AG04450 (cell line): ENCODE measurements around the gene HIC1. TPM values are rescaled to one million over a fixed set of nuclear protein-coding genes. Genes with fewer than 3 reads are reported as not detected.

Source experiments
- CTCF ChIA-PET: fragments of 300-600, 350-600 bp; formaldehyde crosslinking; extraction: SDS; loops from one replicate; lab custom pipeline; 2022; ENCODE audit warnings: antibody characterized with exemption, inconsistent platforms; lab: Charles Lee
- POLR2A ChIA-PET: fragments of 350-600 bp; formaldehyde crosslinking; extraction: SDS; loops from one replicate; lab custom pipeline; 2021; ENCODE audit warnings: antibody characterized with exemption, inconsistent platforms; lab: Yijun Ruan, JAX
- DNase-seq: peaks from one replicate; pipeline ENCODE4 v3.0.0-alpha.2; 2011; ENCODE audit warnings: low read depth, low spot score
- H3K27ac ChIP-seq: one replicate; pipeline ENCODE4 v1.5.1; 2012; ENCODE audit warnings: low read depth, low read length, control low read depth
- H3K27me3 ChIP-seq: one replicate; pipeline ENCODE4 v1.6.0; 2012; ENCODE audit warnings: low read length; ENCODE audit not compliant: control insufficient read depth, insufficient read depth
- H3K4me3 ChIP-seq: 2 replicates; pipeline ENCODE4 v1.5.1; 2011; ENCODE audit warnings: mild to moderate bottlenecking, low read depth, low read length, control low read depth
- H3K9me3 ChIP-seq: 2 replicates; pipeline ENCODE4 v1.5.1; 2012; ENCODE audit warnings: low read length; ENCODE audit not compliant: control insufficient read depth, insufficient read depth
- CTCF ChIP-seq: IDR thresholded peaks from 2 replicates; pipeline ENCODE4 v1.5.1; 2011; ENCODE audit warnings: low read depth, low read length, control low read depth, inconsistent platforms
- polyA plus RNA-seq: library from polyadenylated mRNA; depleted of rRNA; stranded (reverse); fragments of >200 nt; gene quantifications from 2 replicates; pipeline ENCODE4 v1.2.3, GENCODE V29; 2011

The HIC1 gene
- polyA plus RNA-seq, 1 experiment: 12.7 TPM

DNA sequence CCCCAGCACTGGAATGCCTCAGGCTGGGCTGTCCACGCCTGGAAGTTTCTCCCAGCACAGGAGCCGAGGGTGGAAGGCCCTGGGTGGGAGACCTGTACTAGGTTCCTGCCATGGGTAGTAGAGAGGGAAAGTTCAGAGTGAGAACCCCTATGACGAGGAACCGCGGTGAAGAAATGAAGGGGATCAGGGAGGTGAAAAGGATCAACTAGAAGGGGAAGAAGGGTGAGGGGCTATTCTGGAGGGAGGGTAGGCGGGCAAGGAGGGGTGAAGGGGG lies 5.4 kb downstream of the HIC1 start:
- Histone ChIP-seq H3K27ac (peak overlapping the region; percentile 57), H3K27me3 (no peaks in the 10 kb centered on the region), H3K4me3 (peak overlapping the region; percentile 7; the same call in 1 of the 2 replicates), H3K9me3 (peaks cover 6% of the 10 kb centered on the region; the same call in 1 of the 2 replicates)
- ChIA-PET CTCF (interaction anchor here (0.8 to 3.8 kb wide), 2 partner anchors 185 to 222 kb away, joined by 4 to 34 read pairs; no protein-coding TSS in a partner anchor), POLR2A (interaction anchor here (0.6 kb wide), 1 partner anchor 56 kb away, joined by 4 read pairs; no protein-coding TSS in a partner anchor)
- TF ChIP-seq CTCF: no peak
- no peak for DNase-seq

DNA sequence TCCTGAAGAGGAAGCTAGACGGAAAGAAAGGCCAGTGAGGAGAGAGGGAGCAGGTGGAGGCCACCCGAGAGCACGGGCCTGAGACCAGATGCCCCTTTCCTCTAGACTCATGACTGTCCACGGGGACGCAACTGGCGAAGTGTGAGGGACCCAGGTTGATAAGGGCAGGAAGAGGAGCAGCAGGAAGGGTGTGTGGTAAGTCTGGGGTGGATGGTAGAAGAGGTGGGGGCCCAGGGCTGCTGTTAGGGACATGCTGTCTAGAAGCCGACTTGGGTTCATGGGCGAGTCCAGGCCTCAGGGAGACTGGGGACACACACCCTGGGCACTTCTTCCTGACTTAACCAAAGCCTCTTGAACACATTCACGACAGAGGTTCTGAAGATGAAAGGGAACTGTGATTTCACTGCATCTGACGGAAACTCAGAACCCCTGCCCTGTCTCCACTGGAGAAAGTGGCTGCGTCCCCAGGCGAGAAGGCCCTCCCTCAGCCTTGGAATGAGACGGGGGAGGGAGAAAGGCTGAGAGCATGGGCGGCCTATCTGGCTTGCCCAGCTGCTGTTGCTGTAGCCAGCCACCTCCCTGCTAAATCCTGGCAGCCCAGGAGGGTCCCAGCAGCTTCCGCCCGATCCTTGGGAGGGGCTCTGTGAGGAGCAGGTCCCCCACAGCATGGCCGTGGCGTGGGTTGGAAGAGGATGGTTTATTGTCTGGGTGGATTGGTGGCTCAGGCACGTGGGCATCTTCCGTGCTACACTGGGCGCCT lies 6.0 kb downstream of the HIC1 start:
- no peak for TF ChIP-seq CTCF
- ChIA-PET CTCF (interaction anchor here (3.8 kb wide), 1 partner anchor 184 kb away, joined by 34 read pairs; no protein-coding TSS in a partner anchor), POLR2A (no interaction called here)
- Histone ChIP-seq H3K27me3 (no peaks in the 10 kb centered on the region), H3K9me3 (peaks cover 6% of the 10 kb centered on the region; the same call in 1 of the 2 replicates), H3K27ac (peak overlapping the region; percentile 57), H3K4me3 (peak overlapping the region; percentile 7)
- DNase-seq: no peak

DNA sequence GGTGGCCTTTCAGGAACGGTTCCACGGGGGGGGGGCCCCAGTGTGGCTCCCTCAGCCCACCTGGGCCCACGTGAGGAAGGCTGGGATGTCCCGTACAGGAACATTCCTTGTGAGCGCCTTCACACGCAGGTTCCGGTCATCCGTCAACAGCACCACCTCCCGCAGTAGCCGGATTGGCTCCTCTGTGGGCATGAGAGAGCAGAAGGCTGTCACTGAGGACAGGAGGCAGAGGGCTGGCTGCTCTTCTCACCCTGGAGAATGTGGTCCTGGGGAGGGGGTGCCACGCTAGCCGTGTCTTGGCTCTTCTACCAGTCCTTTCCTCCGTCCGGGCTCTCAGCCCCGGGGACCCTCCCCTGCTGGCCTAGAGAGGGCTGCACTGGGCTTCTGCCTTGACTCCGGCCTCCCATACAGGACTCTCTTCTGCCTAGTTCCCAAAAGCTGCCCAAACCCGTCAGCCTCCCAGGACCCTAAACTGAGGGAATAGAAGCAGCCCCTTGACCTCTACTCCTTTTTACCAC lies 6.6 kb downstream of the HIC1 start:
- POLR2A ChIA-PET: no interaction called here
- CTCF ChIA-PET: no interaction called here
- no peak for TF ChIP-seq CTCF
- Histone ChIP-seq H3K27ac (peak overlapping the region; percentile 57), H3K27me3 (no peaks in the 10 kb centered on the region), H3K9me3 (peaks cover 6% of the 10 kb centered on the region; the same call in 1 of the 2 replicates), H3K4me3 (no peak overlapping the region)
- DNase-seq: no peak

DNA sequence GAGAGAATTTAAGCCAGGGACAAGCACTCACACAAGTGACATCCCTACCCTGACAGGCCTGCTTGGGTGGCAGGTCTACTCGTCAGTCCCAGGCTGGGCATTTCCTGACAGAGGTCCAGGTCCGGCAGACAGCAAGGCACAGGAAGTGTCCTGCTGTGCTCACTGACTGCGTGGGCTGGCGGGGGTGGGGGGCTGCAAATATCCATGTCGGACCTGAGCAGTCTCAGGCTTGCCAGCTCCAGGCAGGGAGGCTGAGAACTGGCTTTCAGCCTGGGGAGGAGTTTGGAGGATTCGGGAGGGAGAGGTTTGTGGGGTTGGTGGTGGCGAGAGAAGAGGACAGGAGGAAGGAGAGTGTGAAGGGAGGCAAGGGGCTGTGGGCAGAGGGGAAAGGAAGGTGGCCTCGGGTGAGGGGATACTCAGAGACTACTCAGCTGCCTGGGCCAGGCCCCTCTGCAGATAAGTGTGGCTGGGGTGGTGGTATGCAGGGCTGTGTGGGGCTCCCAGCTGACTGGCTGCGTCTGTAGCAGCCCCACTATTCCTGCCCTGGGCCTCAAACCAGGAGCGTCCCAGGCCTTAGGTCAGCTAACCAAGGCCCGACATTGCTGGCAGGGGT lies 7.8 kb downstream of the HIC1 start:
- no peak for TF ChIP-seq CTCF
- no peak for DNase-seq
- peaks cover 6% of the 10 kb centered on the region; the same call in 1 of the 2 replicates for H3K9me3 ChIP-seq
- H3K4me3 ChIP-seq: no peak overlapping the region
- ChIA-PET CTCF (interaction anchor here (2.4 kb wide), 1 partner anchor 182 kb away, joined by 7 read pairs; no protein-coding TSS in a partner anchor), POLR2A (interaction anchor here (0.6 to 1.1 kb wide), 2 partner anchors 138 to 182 kb away, joined by 6 read pairs; no protein-coding TSS in a partner anchor)
- no peaks in the 10 kb centered on the region for H3K27me3 ChIP-seq
- peak overlapping the region; percentile 61 for H3K27ac ChIP-seq
